ENCODE results near the gene DDX25. TPM values are rescaled to one million over a fixed set of nuclear protein-coding genes. Genes with fewer than 3 reads are reported as not detected.

Gene DDX25
- total RNA-seq, 1 experiment from 2014 or later: not detected

GRCh38 chr11:125968354-125968753 lies 64.0 kb downstream of the DDX25 start:
- Histone ChIP-seq H3K4me2 (ENCODE audit: low read length) (no peak overlapping the region), H3F3A (ENCODE audit: low read length, unreplicated experiment) (no peaks in the 10 kb centered on the region), H4K20me1 (ENCODE audit: low read length) (no peaks in the 10 kb centered on the region), H3K9me3 (ENCODE audit: low read length) (no peaks in the 10 kb centered on the region), H3K27me3 (ENCODE audit: low read length) (no peaks in the 10 kb centered on the region), H3K79me2 (ENCODE audit: low read length) (no peaks in the 10 kb centered on the region), H3K9ac (ENCODE audit: low read length) (no peak overlapping the region), H3K4me3 (ENCODE audit: low read length) (no peak overlapping the region), H3K36me3 (ENCODE audit: low read depth, low read length) (no peaks in the 10 kb centered on the region), H3K4me1 (ENCODE audit: insufficient read depth, low read length) (peaks cover 6% of the 10 kb centered on the region), H3K9me2 (replicated peaks; ENCODE audit: low read length) (no peaks in the 10 kb centered on the region), H3K27ac (ENCODE audit: low read length) (no peak overlapping the region), H2AFZ (ENCODE audit: low read length) (no peak overlapping the region)
- intact Hi-C loops (cut with micrococcal nuclease): no loop called here
- DNase-seq (no peak), ATAC-seq (no peak)
- POLR2A ChIA-PET (ENCODE audit: unreplicated experiment): no interaction called here
- BruUV-seq (replicated peaks): no TSS peak
- CTCF ChIA-PET: no interaction called here
- TF ChIP-seq, protein P1, sequence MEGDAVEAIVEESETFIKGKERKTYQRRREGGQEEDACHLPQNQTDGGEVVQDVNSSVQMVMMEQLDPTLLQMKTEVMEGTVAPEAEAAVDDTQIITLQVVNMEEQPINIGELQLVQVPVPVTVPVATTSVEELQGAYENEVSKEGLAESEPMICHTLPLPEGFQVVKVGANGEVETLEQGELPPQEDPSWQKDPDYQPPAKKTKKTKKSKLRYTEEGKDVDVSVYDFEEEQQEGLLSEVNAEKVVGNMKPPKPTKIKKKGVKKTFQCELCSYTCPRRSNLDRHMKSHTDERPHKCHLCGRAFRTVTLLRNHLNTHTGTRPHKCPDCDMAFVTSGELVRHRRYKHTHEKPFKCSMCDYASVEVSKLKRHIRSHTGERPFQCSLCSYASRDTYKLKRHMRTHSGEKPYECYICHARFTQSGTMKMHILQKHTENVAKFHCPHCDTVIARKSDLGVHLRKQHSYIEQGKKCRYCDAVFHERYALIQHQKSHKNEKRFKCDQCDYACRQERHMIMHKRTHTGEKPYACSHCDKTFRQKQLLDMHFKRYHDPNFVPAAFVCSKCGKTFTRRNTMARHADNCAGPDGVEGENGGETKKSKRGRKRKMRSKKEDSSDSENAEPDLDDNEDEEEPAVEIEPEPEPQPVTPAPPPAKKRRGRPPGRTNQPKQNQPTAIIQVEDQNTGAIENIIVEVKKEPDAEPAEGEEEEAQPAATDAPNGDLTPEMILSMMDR (conservative IDR thresholded peaks at IDR 0.05; ENCODE audit: low read depth, low read length): no peak
- no peak for TF ChIP-seq EZH2 (IDR thresholded peaks at IDR 0.05; ENCODE audit: low read length, unreplicated experiment)
- TF ChIP-seq EZH2phosphoT487 (IDR thresholded peaks at IDR 0.05; ENCODE audit: borderline replicate concordance, low read length): no peak

DNA sequence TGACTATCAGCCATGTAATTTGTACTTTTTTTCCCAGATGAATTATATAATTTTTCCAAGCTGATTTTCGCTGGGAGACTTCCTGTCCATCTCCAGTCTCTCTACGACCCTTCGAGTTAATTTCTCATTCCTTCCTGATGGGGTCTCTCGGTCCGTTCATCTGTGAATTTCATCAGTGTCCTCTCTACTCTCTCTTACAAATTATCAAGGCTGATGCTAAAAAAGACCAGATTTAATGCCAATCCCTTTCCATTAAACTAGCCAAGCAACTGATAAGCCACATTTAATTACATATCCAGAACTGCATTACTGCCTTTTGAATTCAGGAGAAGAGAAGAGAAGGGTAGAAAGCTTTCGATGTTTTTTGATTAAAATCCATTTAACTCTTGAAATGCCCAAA lies 67.3 kb downstream of the DDX25 start:
- POLR2A ChIA-PET (ENCODE audit: unreplicated experiment): no interaction called here
- no peak overlapping the region for H3K9ac ChIP-seq (ENCODE audit: low read length)
- TF ChIP-seq EZH2 (IDR thresholded peaks at IDR 0.05; ENCODE audit: low read length, unreplicated experiment) (no peak), EZH2phosphoT487 (IDR thresholded peaks at IDR 0.05; ENCODE audit: borderline replicate concordance, low read length) (no peak)
- TF ChIP-seq, protein P1 (conservative IDR thresholded peaks at IDR 0.05; ENCODE audit: low read depth, low read length): no peak
- DNase-seq (no peak), ATAC-seq (no peak)
- H3K9me2 ChIP-seq (replicated peaks; ENCODE audit: low read length): no peaks in the 10 kb centered on the region
- H3K9me3 ChIP-seq (ENCODE audit: low read length): no peaks in the 10 kb centered on the region
- no TSS peak for BruUV-seq (replicated peaks)
- CTCF ChIA-PET: no interaction called here
- no peaks in the 10 kb centered on the region for H3K27me3 ChIP-seq (ENCODE audit: low read length)
- H2AFZ ChIP-seq (ENCODE audit: low read length): no peak overlapping the region
- H3K4me3 ChIP-seq (ENCODE audit: low read length): no peak overlapping the region
- no peaks in the 10 kb centered on the region for H3F3A ChIP-seq (ENCODE audit: low read length, unreplicated experiment)
- no peak overlapping the region for H3K27ac ChIP-seq (ENCODE audit: low read length)
- intact Hi-C loops (cut with micrococcal nuclease): no loop called here
- no peaks in the 10 kb centered on the region for H3K36me3 ChIP-seq (ENCODE audit: low read depth, low read length)
- H4K20me1 ChIP-seq (ENCODE audit: low read length): no peaks in the 10 kb centered on the region
- peaks cover 6% of the 10 kb centered on the region for H3K4me1 ChIP-seq (ENCODE audit: insufficient read depth, low read length)
- no peak overlapping the region for H3K4me2 ChIP-seq (ENCODE audit: low read length)
- H3K79me2 ChIP-seq (ENCODE audit: low read length): no peaks in the 10 kb centered on the region

DNA sequence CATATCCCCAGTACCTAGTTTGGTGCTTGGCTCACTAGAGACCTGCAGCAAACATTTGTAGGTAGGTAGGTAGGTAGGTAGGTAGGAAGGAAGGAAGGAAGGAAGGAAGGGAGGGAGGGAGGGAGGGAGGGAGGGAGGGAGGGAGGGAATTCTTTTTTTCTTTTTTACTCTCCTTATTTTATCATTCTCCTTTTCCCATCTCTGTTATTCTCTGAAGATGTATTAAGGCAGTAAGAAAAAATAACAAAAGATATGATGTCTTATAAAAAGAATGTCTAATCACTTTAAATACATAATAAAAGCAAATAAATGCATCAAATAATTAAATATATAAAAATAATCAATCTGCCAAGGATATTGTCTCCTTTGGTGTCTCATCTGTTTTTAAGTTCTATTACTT lies 70.0 kb downstream of the DDX25 start:
- DNase-seq: no peak

More for the DNA sequence above, 70.0 kb downstream of the DDX25 start:
- no peak for TF ChIP-seq EZH2phosphoT487 (IDR thresholded peaks at IDR 0.05; ENCODE audit: borderline replicate concordance, low read length)
- TF ChIP-seq, protein P1 (conservative IDR thresholded peaks at IDR 0.05; ENCODE audit: low read depth, low read length): no peak
- no peak for TF ChIP-seq EZH2 (IDR thresholded peaks at IDR 0.05; ENCODE audit: low read length, unreplicated experiment)
- Histone ChIP-seq H4K20me1 (ENCODE audit: low read length) (no peaks in the 10 kb centered on the region), H3K4me1 (ENCODE audit: insufficient read depth, low read length) (no peaks in the 10 kb centered on the region), H3K36me3 (ENCODE audit: low read depth, low read length) (no peaks in the 10 kb centered on the region), H3K4me3 (ENCODE audit: low read length) (no peak overlapping the region), H2AFZ (ENCODE audit: low read length) (no peak overlapping the region), H3K9me3 (ENCODE audit: low read length) (no peaks in the 10 kb centered on the region), H3K79me2 (ENCODE audit: low read length) (no peaks in the 10 kb centered on the region), H3K9me2 (replicated peaks; ENCODE audit: low read length) (no peaks in the 10 kb centered on the region), H3K9ac (ENCODE audit: low read length) (no peak overlapping the region), H3F3A (ENCODE audit: low read length, unreplicated experiment) (no peaks in the 10 kb centered on the region), H3K27me3 (ENCODE audit: low read length) (no peaks in the 10 kb centered on the region), H3K27ac (ENCODE audit: low read length) (no peak overlapping the region), H3K4me2 (ENCODE audit: low read length) (no peak overlapping the region)
- intact Hi-C loops (cut with micrococcal nuclease): no loop called here
- ChIA-PET CTCF (no interaction called here), POLR2A (ENCODE audit: unreplicated experiment) (no interaction called here)
- no peak for ATAC-seq
- no TSS peak for BruUV-seq (replicated peaks)
